Activated CD8-positive, alpha-beta memory T cell treated with anti-CD3 and anti-CD28 coated beads for 4 hours (primary cell): ENCODE data around the gene APOB.

Experiments
- DNase-seq, 2 donors: peaks; one replicate each; pipeline ENCODE4 v3.0.0-alpha.2; 2020; ENCODE audit warnings: low read depth in 2 of 2

Gene APOB, protein sequence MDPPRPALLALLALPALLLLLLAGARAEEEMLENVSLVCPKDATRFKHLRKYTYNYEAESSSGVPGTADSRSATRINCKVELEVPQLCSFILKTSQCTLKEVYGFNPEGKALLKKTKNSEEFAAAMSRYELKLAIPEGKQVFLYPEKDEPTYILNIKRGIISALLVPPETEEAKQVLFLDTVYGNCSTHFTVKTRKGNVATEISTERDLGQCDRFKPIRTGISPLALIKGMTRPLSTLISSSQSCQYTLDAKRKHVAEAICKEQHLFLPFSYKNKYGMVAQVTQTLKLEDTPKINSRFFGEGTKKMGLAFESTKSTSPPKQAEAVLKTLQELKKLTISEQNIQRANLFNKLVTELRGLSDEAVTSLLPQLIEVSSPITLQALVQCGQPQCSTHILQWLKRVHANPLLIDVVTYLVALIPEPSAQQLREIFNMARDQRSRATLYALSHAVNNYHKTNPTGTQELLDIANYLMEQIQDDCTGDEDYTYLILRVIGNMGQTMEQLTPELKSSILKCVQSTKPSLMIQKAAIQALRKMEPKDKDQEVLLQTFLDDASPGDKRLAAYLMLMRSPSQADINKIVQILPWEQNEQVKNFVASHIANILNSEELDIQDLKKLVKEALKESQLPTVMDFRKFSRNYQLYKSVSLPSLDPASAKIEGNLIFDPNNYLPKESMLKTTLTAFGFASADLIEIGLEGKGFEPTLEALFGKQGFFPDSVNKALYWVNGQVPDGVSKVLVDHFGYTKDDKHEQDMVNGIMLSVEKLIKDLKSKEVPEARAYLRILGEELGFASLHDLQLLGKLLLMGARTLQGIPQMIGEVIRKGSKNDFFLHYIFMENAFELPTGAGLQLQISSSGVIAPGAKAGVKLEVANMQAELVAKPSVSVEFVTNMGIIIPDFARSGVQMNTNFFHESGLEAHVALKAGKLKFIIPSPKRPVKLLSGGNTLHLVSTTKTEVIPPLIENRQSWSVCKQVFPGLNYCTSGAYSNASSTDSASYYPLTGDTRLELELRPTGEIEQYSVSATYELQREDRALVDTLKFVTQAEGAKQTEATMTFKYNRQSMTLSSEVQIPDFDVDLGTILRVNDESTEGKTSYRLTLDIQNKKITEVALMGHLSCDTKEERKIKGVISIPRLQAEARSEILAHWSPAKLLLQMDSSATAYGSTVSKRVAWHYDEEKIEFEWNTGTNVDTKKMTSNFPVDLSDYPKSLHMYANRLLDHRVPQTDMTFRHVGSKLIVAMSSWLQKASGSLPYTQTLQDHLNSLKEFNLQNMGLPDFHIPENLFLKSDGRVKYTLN (N-terminal part only)

DNA sequence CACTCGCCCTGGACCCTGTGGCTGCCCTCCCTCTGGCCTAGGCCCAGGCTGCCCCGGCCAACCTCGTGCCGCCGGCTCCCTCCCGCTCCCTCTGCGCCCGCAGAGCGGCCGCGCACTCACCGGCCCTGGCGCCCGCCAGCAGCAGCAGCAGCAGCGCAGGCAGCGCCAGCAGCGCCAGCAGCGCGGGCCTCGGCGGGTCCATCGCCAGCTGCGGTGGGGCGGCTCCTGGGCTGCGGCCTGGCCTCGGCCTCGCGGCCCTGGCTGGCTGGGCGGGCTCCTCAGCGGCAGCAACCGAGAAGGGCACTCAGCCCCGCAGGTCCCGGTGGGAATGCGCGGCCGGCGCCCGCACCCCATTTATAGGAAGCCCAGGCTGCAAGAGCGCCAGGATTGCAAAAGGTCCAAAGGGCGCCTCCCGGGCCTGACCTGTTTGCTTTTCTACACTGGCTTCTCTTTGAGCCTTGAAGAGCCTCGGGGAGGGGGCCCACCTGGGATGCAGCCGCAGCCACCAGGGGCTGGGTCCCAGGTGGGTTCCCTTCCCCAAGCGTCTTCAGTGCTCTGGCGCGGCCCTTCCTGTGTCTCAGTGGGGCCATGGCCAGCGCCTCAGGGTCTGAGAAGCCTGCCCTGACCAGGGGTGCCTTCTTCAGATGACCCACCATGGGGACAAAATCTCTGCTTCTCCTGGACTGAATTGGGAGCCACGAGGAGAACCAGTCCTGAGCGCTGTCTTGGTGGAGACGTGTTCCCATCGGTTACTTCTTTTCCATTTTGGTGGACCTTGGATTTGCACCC lies at the start of gene APOB:
Gene APOB (minus strand): TSS at position 330 of the 789 bp plus-strand sequence. CDS start 128 bp downstream, at position 202.
- DNase-seq: no peak

GRCh38 chr2:21092308-21092869 lies 48.5 kb upstream of the APOB start:
- no peak for DNase-seq

GRCh38 chr2:21084401-21084800 lies 40.5 kb upstream of the APOB start:
- no peak for DNase-seq

GRCh38 chr2:21083482-21083881 lies 39.6 kb upstream of the APOB start:
- no peak for DNase-seq

- DNase-seq: no peak
Observed at GRCh38 chr2:21078296-21078695, 34.4 kb upstream of the APOB start.

- no peak for DNase-seq
Observed at GRCh38 chr2:21072477-21073242, 28.8 kb upstream of the APOB start.

- no peak for DNase-seq
Observed at GRCh38 chr2:21070341-21071257, 26.7 kb upstream of the APOB start.

DNA sequence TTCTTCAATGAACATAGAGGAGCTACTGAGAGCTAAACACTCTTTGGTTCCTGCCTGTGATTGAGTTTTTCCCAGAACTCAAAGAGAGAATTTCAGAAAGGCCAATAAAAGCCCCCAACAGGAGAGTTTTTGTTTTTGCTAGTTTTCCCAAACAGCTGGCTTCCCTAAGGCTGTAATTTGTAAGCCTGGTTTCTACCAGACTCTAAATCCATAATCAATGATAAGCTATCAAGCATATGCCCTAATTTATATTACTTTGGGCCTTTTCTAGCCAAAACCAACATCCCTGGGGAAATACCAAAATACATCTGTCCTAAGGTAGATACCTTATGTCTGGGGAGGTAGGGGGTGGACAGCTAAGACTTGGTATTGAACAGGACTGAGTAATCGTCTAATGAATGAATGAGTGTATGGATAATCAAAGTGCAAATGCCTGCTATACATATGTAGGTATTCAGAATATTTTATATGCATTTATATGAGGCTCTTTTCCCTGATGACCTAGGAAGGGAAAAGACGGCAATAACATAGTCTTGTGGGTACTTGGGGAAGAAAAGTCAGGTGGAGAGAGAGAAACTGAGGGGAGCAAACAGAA lies 26.0 kb upstream of the APOB start:
- DNase-seq: no peak

GRCh38 chr2:21067859-21068537 lies 24.1 kb upstream of the APOB start:
- no peak for DNase-seq

- no peak for DNase-seq
Observed at GRCh38 chr2:21067125-21067524, 23.3 kb upstream of the APOB start.

- no peak for DNase-seq
Observed at GRCh38 chr2:21059885-21060610, 16.2 kb upstream of the APOB start.

GRCh38 chr2:21057097-21057496 lies 13.2 kb upstream of the APOB start:
- DNase-seq: no peak

DNA sequence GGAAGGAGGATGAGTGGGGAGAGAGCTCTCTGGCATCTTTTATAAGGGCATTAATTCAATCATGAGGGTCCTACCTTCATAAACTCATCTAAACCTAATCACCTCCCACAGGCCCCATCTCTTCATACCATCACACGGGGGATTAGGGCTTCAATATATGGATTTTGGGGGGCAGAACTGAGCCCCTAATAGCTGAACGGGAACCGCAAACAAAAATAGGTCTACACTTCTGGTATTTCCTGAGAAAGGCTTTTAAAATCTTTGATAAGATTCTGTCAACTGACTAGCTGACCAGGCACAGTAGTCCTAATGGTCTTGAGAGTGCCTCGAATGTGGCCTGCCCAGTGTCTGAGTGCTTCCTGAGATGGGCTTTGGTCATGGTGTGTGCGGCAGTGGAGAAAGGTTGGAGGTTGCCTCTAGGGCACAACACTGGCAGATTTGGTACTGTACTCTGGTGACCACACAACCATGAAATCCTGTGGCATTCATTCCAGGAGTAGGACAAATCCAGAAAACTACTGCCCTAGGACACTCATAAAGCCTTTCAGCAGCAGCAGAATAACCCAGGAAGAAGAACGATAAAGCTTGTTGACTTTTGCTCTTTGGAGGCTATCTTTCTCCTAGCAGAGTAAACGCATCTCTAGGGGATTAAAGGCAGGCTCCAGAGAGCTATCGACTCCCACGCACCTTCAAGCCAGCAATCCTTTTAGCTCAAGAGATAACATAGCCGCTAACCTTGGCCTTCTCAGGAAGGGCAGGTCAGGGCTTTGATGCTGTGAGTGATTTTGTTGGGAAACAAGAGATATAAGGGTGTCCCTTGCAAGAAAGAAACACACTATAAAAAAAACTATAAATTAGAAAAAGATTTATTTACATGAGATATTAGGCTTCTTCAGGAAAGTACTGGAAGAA lies 12.3 kb upstream of the APOB start:
- no peak for DNase-seq

DNA sequence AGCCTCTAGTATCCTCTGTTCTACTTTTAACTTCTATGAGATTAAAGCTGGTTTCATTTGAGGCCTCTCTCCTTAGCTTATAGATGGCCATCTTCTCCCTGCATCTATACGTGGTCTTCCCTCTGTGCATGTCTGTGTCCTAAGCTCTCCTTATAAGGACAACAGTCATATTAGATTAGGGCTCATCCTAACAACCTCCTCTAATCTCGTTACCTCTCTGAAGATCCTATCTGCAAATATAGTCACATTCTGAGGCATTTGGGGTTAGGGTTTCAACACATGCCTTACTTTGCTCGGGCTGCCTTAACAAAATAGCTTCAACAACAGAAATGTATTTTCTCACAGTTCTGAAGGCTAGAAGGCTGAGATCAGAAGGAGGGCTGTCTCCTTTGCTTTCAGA lies 11.6 kb upstream of the APOB start:
- no peak for DNase-seq

DNA sequence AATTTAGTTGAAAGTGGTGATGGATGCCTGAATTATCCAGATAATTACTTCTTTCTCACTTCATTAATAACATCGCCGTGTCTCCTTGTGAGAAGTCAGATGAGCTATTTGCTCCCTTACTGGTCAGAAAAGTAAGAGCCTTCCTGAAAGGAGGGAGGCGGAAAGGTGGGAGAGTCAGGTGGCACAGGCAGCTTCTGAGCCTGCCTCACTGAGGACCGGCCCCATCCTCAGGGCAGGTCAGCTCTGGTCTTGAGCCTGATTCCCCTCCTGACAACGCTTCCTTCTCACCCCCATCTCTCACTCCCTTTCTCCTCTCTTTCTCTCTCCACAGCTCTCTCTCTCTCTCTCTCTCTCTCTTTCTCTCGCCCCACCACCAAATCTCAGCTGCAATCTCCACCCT lies 10.1 kb upstream of the APOB start:
- no peak for DNase-seq

GRCh38 chr2:21052044-21052443 lies 8.2 kb upstream of the APOB start:
- no peak for DNase-seq
